MM.1S (cell line): ENCODE measurements around the gene TCF23.

Experiments used
- DNase-seq: peaks from one replicate; pipeline ENCODE4 v3.0.0-alpha.2; 2015
- H2AFZ ChIP-seq: fragments of 300-600 bp; sonication (generic); 2 replicates; pipeline ENCODE4 v1.6.0; 2016; ENCODE audit warnings: antibody characterized with exemption, low read length
- H3F3A ChIP-seq: fragments of 300-600 bp; sonication (generic); 2 replicates; pipeline ENCODE4 v1.6.1; 2016; ENCODE audit warnings: mild to moderate bottlenecking, antibody characterized with exemption, low read length, moderate library complexity, mixed read lengths; ENCODE audit not compliant: insufficient read depth
- H3K27ac ChIP-seq: fragments of 300-600 bp; sonication (generic); 2 replicates; pipeline ENCODE4 v1.5.1; 2016; ENCODE audit warnings: mild to moderate bottlenecking, low read length
- H3K27me3 ChIP-seq: fragments of 300-600 bp; sonication (generic); replicated peaks from 2 replicates; pipeline ENCODE4 v1.6.0; 2016; ENCODE audit warnings: low read length; ENCODE audit not compliant: insufficient read depth
- H3K36me3 ChIP-seq: fragments of 300-600 bp; sonication (generic); replicated peaks from 2 replicates; pipeline ENCODE4 v1.6.1; 2016; ENCODE audit warnings: mild to moderate bottlenecking, low read length, mixed read lengths; ENCODE audit not compliant: insufficient read depth
- H3K4me1 ChIP-seq: fragments of 300-600 bp; sonication (generic); 2 replicates; pipeline ENCODE4 v1.6.1; 2016; ENCODE audit warnings: low read length, mixed read lengths
- H3K4me2 ChIP-seq: fragments of 300-600 bp; sonication (generic); 2 replicates; pipeline ENCODE4 v1.6.0; 2016; ENCODE audit warnings: low read depth, low read length
- H3K4me3 ChIP-seq: fragments of 300-600 bp; sonication (generic); 2 replicates; pipeline ENCODE4 v1.5.1; 2016; ENCODE audit warnings: low read length, mixed read lengths
- H3K79me2 ChIP-seq: fragments of 300-600 bp; sonication (generic); 2 replicates; pipeline ENCODE4 v1.6.1; 2016; ENCODE audit warnings: mixed run types, low read length, mixed read lengths
- H3K9ac ChIP-seq: fragments of 300-600 bp; sonication (generic); 2 replicates; pipeline ENCODE4 v1.6.1; 2016; ENCODE audit warnings: low read length, mixed read lengths
- H3K9me2 ChIP-seq: fragments of 300-600 bp; sonication (generic); replicated peaks from 2 replicates; pipeline ENCODE4 v1.6.1; 2016; ENCODE audit warnings: mild to moderate bottlenecking, low read length, mixed read lengths; ENCODE audit not compliant: insufficient read depth
- H3K9me3 ChIP-seq: fragments of 300-600 bp; sonication (generic); replicated peaks from 2 replicates; pipeline ENCODE4 v1.6.1; 2016; ENCODE audit warnings: mild to moderate bottlenecking, low read length, mixed read lengths; ENCODE audit not compliant: insufficient read depth
- H4K20me1 ChIP-seq: fragments of 300-600 bp; sonication (generic); 2 replicates; pipeline ENCODE4 v1.6.1; 2016; ENCODE audit warnings: mild to moderate bottlenecking, low read length, moderate library complexity, mixed read lengths; ENCODE audit not compliant: insufficient read depth
- CTCF ChIP-seq: fragments of 300-600 bp; sonication (generic); IDR thresholded peaks from 2 replicates; pipeline ENCODE4 v1.5.1; 2016; ENCODE audit warnings: antibody characterized with exemption, low read length, mixed read lengths
- EZH2 ChIP-seq: fragments of 300-600 bp; sonication (generic); optimal IDR thresholded peaks from 2 replicates; pipeline ENCODE3; 2017; ENCODE audit warnings: low read depth, mild to moderate bottlenecking, antibody characterized with exemption, low read length, mixed read lengths
- EZH2phosphoT487 ChIP-seq: fragments of 300-600 bp; sonication (generic); IDR thresholded peaks from 2 replicates; pipeline ENCODE4 v1.6.1; 2018; ENCODE audit warnings: antibody characterized with exemption, low read length

The TCF23 gene

GRCh38 chr2:27122791-27123190 lies 26.0 kb upstream of the TCF23 start:
- no peak overlapping the region for H3K4me2 ChIP-seq

GRCh38 chr2:27123302-27124150 lies 25.3 kb upstream of the TCF23 start, which contains the start of gene ABHD1:
ABHD1 (plus strand) TSS chr2:27123815; CDS start chr2:27123949, 134 bp downstream.
- H4K20me1 ChIP-seq = no peaks in the 10 kb centered on the region
- H3K9me2 ChIP-seq = no peaks in the 10 kb centered on the region
- H3K4me3 ChIP-seq = peak within 1 kb of the TSS; percentile 67
- H3K36me3 ChIP-seq = no peaks in the 10 kb centered on the region
- H3K9ac ChIP-seq = peak within 1 kb of the TSS; percentile 34; the same call in 1 of the 2 replicates
- H3K27ac ChIP-seq = no peak within 1 kb of the TSS
- no peaks in the 10 kb centered on the region for H3F3A ChIP-seq
- no peaks in the 10 kb centered on the region for H3K9me3 ChIP-seq
- DNase-seq = peak; percentile 60
- H2AFZ ChIP-seq = peak within 1 kb of the TSS; percentile 97
- no peak for TF ChIP-seq CTCF
- TF ChIP-seq EZH2phosphoT487 = no peak
- TF ChIP-seq EZH2 = no peak
- no peaks in the 10 kb centered on the region for H3K79me2 ChIP-seq
- peak within 1 kb of the TSS; percentile 82 for H3K4me2 ChIP-seq
- H3K27me3 ChIP-seq = peaks cover 4% of the 10 kb centered on the region; the same call in 1 of the 2 replicates
- H3K4me1 ChIP-seq = no peaks in the 10 kb centered on the region

More at GRCh38 chr2:27122791-27123190, 26.0 kb upstream of the TCF23 start:
- no peak for DNase-seq
- Histone ChIP-seq H4K20me1 (no peaks in the 10 kb centered on the region), H3F3A (no peaks in the 10 kb centered on the region), H3K27ac (no peak overlapping the region), H3K9me2 (no peaks in the 10 kb centered on the region), H3K79me2 (no peaks in the 10 kb centered on the region), H3K27me3 (peaks cover 4% of the 10 kb centered on the region; the same call in 1 of the 2 replicates), H3K4me1 (no peaks in the 10 kb centered on the region), H3K36me3 (no peaks in the 10 kb centered on the region), H2AFZ (no peak overlapping the region), H3K9ac (no peak overlapping the region), H3K4me3 (no peak overlapping the region), H3K9me3 (no peaks in the 10 kb centered on the region)
- TF ChIP-seq CTCF (no peak), EZH2phosphoT487 (no peak), EZH2 (no peak)

DNA sequence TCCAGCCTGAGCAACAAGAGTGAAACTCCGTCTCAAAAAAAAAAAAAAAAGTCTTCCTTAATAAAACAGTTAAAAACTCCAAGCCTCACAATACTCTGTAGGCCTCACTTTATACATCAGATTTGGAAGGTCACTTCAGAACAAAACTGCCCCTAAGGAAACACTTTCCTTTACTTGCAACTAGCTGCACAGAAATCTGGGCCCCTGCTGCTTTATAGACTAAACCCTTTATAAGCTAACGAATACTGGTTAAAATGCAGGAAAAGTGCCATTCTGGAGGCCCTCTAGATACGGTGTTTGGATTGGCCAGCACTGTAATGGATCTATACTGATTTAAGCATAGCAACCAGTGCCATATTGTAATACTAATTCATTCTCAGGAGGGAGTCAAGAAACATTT lies 23.7 kb upstream of the TCF23 start:
- Histone ChIP-seq H3F3A (no peaks in the 10 kb centered on the region), H3K27ac (no peak overlapping the region), H3K4me3 (no peak overlapping the region), H3K36me3 (no peaks in the 10 kb centered on the region), H3K4me1 (no peaks in the 10 kb centered on the region), H3K4me2 (no peak overlapping the region), H3K27me3 (peaks cover 4% of the 10 kb centered on the region; the same call in 1 of the 2 replicates), H2AFZ (no peak overlapping the region), H3K9me3 (no peaks in the 10 kb centered on the region), H3K9ac (no peak overlapping the region), H4K20me1 (no peaks in the 10 kb centered on the region), H3K9me2 (no peaks in the 10 kb centered on the region), H3K79me2 (no peaks in the 10 kb centered on the region)
- no peak for TF ChIP-seq CTCF
- no peak for TF ChIP-seq EZH2
- no peak for TF ChIP-seq EZH2phosphoT487
- DNase-seq = no peak
